GM20431 (cell line): ENCODE results near the gene WDR83.
"Not testable (repeated sequence)": the region's sequence is repeated elsewhere in the genome, so short reads cannot be mapped to it uniquely, and the experiment has no call there.

Experiments
- in situ Hi-C: fragments of 300-500 bp; cut with MseI, MboI; formaldehyde crosslinking; loops from one replicate; pipeline ENCODE4 v1.15.0; 2020; ENCODE audit warnings: low sequenced_read_pairs; ENCODE audit not compliant: unreplicated experiment

WDR83 gene

GRCh38 chr19:12666265-12667048, at the start of gene WDR83, which contains the start of gene MAN2B1:
Gene WDR83, plus strand, starts transcription at chr19:12666807. Its CDS starts 2,984 bp downstream, at chr19:12669791.
Gene MAN2B1, minus strand, starts transcription at chr19:12666742. Its CDS starts 41 bp downstream, at chr19:12666701.
- in situ Hi-C loops = no loop called here

GRCh38 chr19:12617646-12618045, 49.0 kb upstream of the WDR83 start:
- in situ Hi-C loops = no loop called here

- in situ Hi-C loops = not testable (repeated sequence)
Measured at GRCh38 chr19:12621253-12622024, 45.2 kb upstream of the WDR83 start.

- in situ Hi-C loops = no loop called here
Measured at GRCh38 chr19:12623361-12624031, 43.1 kb upstream of the WDR83 start.

GRCh38 chr19:12626958-12627357, 39.6 kb upstream of the WDR83 start:
- in situ Hi-C loops = no loop called here

GRCh38 chr19:12628040-12629022, 38.3 kb upstream of the WDR83 start:
- in situ Hi-C loops = no loop called here

- in situ Hi-C loops = no loop called here
Measured at GRCh38 chr19:12629215-12629614, 37.4 kb upstream of the WDR83 start.

- in situ Hi-C loops = no loop called here
Measured at GRCh38 chr19:12636631-12637030, 30.0 kb upstream of the WDR83 start.

GRCh38 chr19:12638611-12639182, 27.9 kb upstream of the WDR83 start:
- in situ Hi-C loops = no loop called here

GRCh38 chr19:12639901-12640613, 26.6 kb upstream of the WDR83 start:
- in situ Hi-C loops = no loop called here

- in situ Hi-C loops = no loop called here
Measured at GRCh38 chr19:12641456-12641855, 25.2 kb upstream of the WDR83 start.

- in situ Hi-C loops = no loop called here
Measured at GRCh38 chr19:12642506-12642905, 24.1 kb upstream of the WDR83 start.

- in situ Hi-C loops = not testable (repeated sequence)
Measured at GRCh38 chr19:12643716-12644115, 22.9 kb upstream of the WDR83 start.

- in situ Hi-C loops = no loop called here
Measured at GRCh38 chr19:12646551-12646950, 20.1 kb upstream of the WDR83 start.

- in situ Hi-C loops = no loop called here
Measured at GRCh38 chr19:12647047-12647446, 19.6 kb upstream of the WDR83 start.

GRCh38 chr19:12647490-12648071, 19.0 kb upstream of the WDR83 start:
- in situ Hi-C loops = no loop called here

- in situ Hi-C loops = no loop called here
Measured at GRCh38 chr19:12648088-12648487, 18.5 kb upstream of the WDR83 start.

GRCh38 chr19:12649941-12650340, 16.7 kb upstream of the WDR83 start:
- in situ Hi-C loops = no loop called here
